ENCODE data around the gene SLC26A1.

The SLC26A1 gene

GRCh38 chr4:1012034-1012739, 19.0 kb upstream of the SLC26A1 start:
- H3K4me1 ChIP-seq (ENCODE audit: insufficient read depth, low read length, severe bottlenecking): peaks cover 12% of the 10 kb centered on the region
- no peak overlapping the region for H3K27ac ChIP-seq (ENCODE audit: low read depth, low read length, poor library complexity, severe bottlenecking)
- H4K20me1 ChIP-seq (ENCODE audit: insufficient read depth, low read length): no peaks in the 10 kb centered on the region
- H3K9ac ChIP-seq (ENCODE audit: low read length): no peak overlapping the region; the same call in 1 of the 2 replicates
- H2AFZ ChIP-seq (ENCODE audit: low read length): no peak overlapping the region
- H3K9me2 ChIP-seq (ENCODE audit: low read depth, low read length): no peaks in the 10 kb centered on the region
- H3K36me3 ChIP-seq (ENCODE audit: insufficient read depth, low read length): no peaks in the 10 kb centered on the region
- H3K79me2 ChIP-seq (ENCODE audit: insufficient read depth, low read length): no peaks in the 10 kb centered on the region
- H3K4me3 ChIP-seq (ENCODE audit: low read depth, low read length, poor library complexity, severe bottlenecking): peak overlapping the region; percentile 58
- no peaks in the 10 kb centered on the region for H3F3A ChIP-seq (ENCODE audit: insufficient read depth, low read length)
- H3K27me3 ChIP-seq (ENCODE audit: insufficient read depth, low read length): no peaks in the 10 kb centered on the region
- H3K9me3 ChIP-seq (ENCODE audit: low read length): no peaks in the 10 kb centered on the region
- H3K4me2 ChIP-seq (ENCODE audit: low read length): peak overlapping the region; percentile 68
- TF ChIP-seq EZH2 (IDR thresholded peaks at IDR 0.05; ENCODE audit: borderline replicate concordance, low read length): no peak
- TF ChIP-seq CTCF (IDR thresholded peaks at IDR 0.05; ENCODE audit: low read length): no peak

- no peak overlapping the region for H3K27ac ChIP-seq (ENCODE audit: low read depth, low read length, poor library complexity, severe bottlenecking)
- peaks cover 12% of the 10 kb centered on the region for H3K4me1 ChIP-seq (ENCODE audit: insufficient read depth, low read length, severe bottlenecking)
- H3K4me3 ChIP-seq (ENCODE audit: low read depth, low read length, poor library complexity, severe bottlenecking): no peak overlapping the region
- H3K4me2 ChIP-seq (ENCODE audit: low read length): no peak overlapping the region
- H3K9me2 ChIP-seq (ENCODE audit: low read depth, low read length): no peaks in the 10 kb centered on the region
- H3F3A ChIP-seq (ENCODE audit: insufficient read depth, low read length): no peaks in the 10 kb centered on the region
- no peaks in the 10 kb centered on the region for H3K9me3 ChIP-seq (ENCODE audit: low read length)
- no peaks in the 10 kb centered on the region for H3K36me3 ChIP-seq (ENCODE audit: insufficient read depth, low read length)
- H3K27me3 ChIP-seq (ENCODE audit: insufficient read depth, low read length): no peaks in the 10 kb centered on the region
- H4K20me1 ChIP-seq (ENCODE audit: insufficient read depth, low read length): no peaks in the 10 kb centered on the region
- H3K79me2 ChIP-seq (ENCODE audit: insufficient read depth, low read length): no peaks in the 10 kb centered on the region
- H2AFZ ChIP-seq (ENCODE audit: low read length): no peak overlapping the region
- no peak for TF ChIP-seq EZH2 (IDR thresholded peaks at IDR 0.05; ENCODE audit: borderline replicate concordance, low read length)
- H3K9ac ChIP-seq (ENCODE audit: low read length): no peak overlapping the region
Observed at GRCh38 chr4:1011666-1012033, 18.4 kb upstream of the SLC26A1 start.

GRCh38 chr4:1011022-1011665, 17.9 kb upstream of the SLC26A1 start, which contains the start of gene FGFRL1:
TSS of gene FGFRL1 (plus strand) at chr4:1011626. CDS start at chr4:1012486, 860 bp downstream.
- Histone ChIP-seq H3K36me3 (ENCODE audit: insufficient read depth, low read length) (no peaks in the 10 kb centered on the region), H4K20me1 (ENCODE audit: insufficient read depth, low read length) (no peaks in the 10 kb centered on the region), H3K27me3 (ENCODE audit: insufficient read depth, low read length) (no peaks in the 10 kb centered on the region), H3K4me2 (ENCODE audit: low read length) (peak within 1 kb of the TSS; percentile 76), H3K9me2 (ENCODE audit: low read depth, low read length) (no peaks in the 10 kb centered on the region), H3K9me3 (ENCODE audit: low read length) (no peaks in the 10 kb centered on the region), H3K4me1 (ENCODE audit: insufficient read depth, low read length, severe bottlenecking) (peaks cover 12% of the 10 kb centered on the region), H3K79me2 (ENCODE audit: insufficient read depth, low read length) (no peaks in the 10 kb centered on the region), H3K4me3 (ENCODE audit: low read depth, low read length, poor library complexity, severe bottlenecking) (peak within 1 kb of the TSS; percentile 58), H3K27ac (ENCODE audit: low read depth, low read length, poor library complexity, severe bottlenecking) (no peak within 1 kb of the TSS), H3F3A (ENCODE audit: insufficient read depth, low read length) (no peaks in the 10 kb centered on the region), H3K9ac (ENCODE audit: low read length) (no peak within 1 kb of the TSS; the same call in 1 of the 2 replicates), H2AFZ (ENCODE audit: low read length) (no peak within 1 kb of the TSS)
- TF ChIP-seq EZH2 (IDR thresholded peaks at IDR 0.05; ENCODE audit: borderline replicate concordance, low read length) (no peak), CTCF (IDR thresholded peaks at IDR 0.05; ENCODE audit: low read length) (no peak)
